ENCODE results near the gene LRP5.

DNA sequence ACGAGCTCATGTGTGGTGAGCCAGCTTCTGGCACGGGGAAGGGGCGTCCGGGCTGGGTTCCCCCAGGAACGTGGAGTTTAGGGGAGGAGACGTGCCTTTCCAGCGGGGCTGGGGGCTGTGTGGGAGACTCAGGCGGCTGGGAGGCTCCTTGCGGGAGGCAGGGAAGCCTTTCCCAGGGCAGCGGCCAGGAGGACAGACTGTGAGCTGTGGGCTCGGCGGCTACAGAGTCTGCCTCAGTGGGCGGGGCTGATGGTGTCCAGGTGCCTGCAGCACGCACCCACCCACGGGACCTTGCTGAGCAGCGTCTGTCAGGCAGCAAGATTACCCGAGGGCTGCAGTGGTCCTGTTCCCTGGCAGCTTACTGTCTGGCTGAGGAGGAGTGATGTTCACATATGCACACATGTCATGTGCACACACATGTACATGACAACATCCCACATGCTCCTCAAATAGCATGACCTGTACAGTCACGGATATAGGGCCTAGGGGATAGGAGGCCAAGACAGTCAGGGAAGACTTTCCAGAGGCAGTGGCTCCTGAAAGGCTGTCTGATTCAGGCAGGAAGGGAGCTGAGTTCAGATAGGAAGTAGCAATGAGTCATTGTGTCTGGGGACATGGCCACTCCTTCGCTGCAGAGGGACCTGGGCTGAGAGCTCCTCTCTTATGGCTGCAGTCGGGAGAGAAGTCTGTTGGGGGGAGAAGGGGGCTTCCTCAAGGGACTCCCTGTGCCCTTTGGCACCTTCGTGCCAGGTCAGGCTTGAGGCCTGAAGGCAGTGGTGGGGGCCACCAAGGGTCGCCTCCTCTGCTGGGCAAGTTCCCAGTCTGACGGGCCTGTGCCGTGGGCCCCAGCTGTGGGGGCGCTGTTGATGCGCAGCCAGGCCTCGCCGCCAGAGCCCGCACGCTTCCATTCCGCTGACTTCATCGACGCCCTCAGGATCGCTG lies 124.9 kb downstream of the LRP5 start:
- no peak for TF ChIP-seq CTCF (IDR thresholded peaks at IDR 0.05)
- TF ChIP-seq EP300 (IDR thresholded peaks at IDR 0.05), result no peak
- TF ChIP-seq POLR2AphosphoS5 (IDR thresholded peaks at IDR 0.05), result peak in 1 of 3 donors; percentile 5
- no peak for TF ChIP-seq POLR2A (IDR thresholded peaks at IDR 0.05)
